Astrocyte (in vitro differentiated cells and primary cell): ENCODE results near the gene DNAAF1. TPM values are rescaled to one million over a fixed set of nuclear protein-coding genes. Genes with fewer than 3 reads are reported as not detected.

Source experiments
- DNase-seq: peaks from one replicate; pipeline ENCODE4 v3.0.0-alpha.2; 2010; ENCODE audit warnings: low read depth
- FAIRE-seq: peaks from 2 replicates; lab custom pipeline; 2011; peaks lifted over from hg19 to GRCh38; lab: Jason Lieb, UNC
- H2AFZ ChIP-seq: 2 replicates; pipeline ENCODE4 v1.6.0; 2012; ENCODE audit warnings: low read depth, low read length, inconsistent platforms
- H3K27ac ChIP-seq: 2 replicates; pipeline ENCODE4 v1.5.1; 2011; ENCODE audit warnings: low read depth, low read length, inconsistent platforms
- H3K27me3 ChIP-seq: 2 replicates; pipeline ENCODE4 v1.6.0; 2011; ENCODE audit warnings: low read length, inconsistent platforms; ENCODE audit not compliant: insufficient read depth
- H3K36me3 ChIP-seq: 2 replicates; pipeline ENCODE4 v1.5.1; 2011; ENCODE audit warnings: low read length, inconsistent platforms; ENCODE audit not compliant: insufficient read depth
- H3K4me1 ChIP-seq: 2 replicates; pipeline ENCODE4 v1.5.1; 2011; ENCODE audit warnings: low read length, inconsistent platforms; ENCODE audit not compliant: insufficient read depth
- H3K4me2 ChIP-seq: 2 replicates; pipeline ENCODE4 v1.6.0; 2012; ENCODE audit warnings: low read length, inconsistent platforms
- H3K4me3 ChIP-seq: 2 replicates; pipeline ENCODE4 v1.5.1; 2011; ENCODE audit warnings: low read depth, mild to moderate bottlenecking, low read length, inconsistent platforms; ENCODE audit not compliant: insufficient read depth
- H3K79me2 ChIP-seq: 2 replicates; pipeline ENCODE4 v1.6.0; 2012; ENCODE audit warnings: mild to moderate bottlenecking, low read length, inconsistent platforms; ENCODE audit not compliant: insufficient read depth
- H3K9ac ChIP-seq: 2 replicates; pipeline ENCODE4 v1.6.0; 2012; ENCODE audit warnings: mild to moderate bottlenecking, low read length, inconsistent platforms
- H3K9me3 ChIP-seq: 2 replicates; pipeline ENCODE4 v1.5.1; 2012; ENCODE audit warnings: low read depth, mild to moderate bottlenecking, low read length, inconsistent platforms; ENCODE audit not compliant: insufficient read depth
- H4K20me1 ChIP-seq: 2 replicates; pipeline ENCODE4 v1.6.0; 2012; ENCODE audit warnings: low read length, inconsistent platforms; ENCODE audit not compliant: insufficient read depth
- H3K27ac Mint-ChIP-seq: one replicate; pipeline ENCODE4 v1.8.0; 2021; ENCODE audit warnings: mild to moderate bottlenecking, mixed read lengths; ENCODE audit not compliant: unreplicated experiment
- H3K27me3 Mint-ChIP-seq: one replicate; pipeline ENCODE4 v1.8.0; 2021; ENCODE audit warnings: low read depth, mixed read lengths; ENCODE audit not compliant: unreplicated experiment
- H3K36me3 Mint-ChIP-seq: one replicate; pipeline ENCODE4 v1.8.0; 2021; ENCODE audit warnings: low read depth, mixed read lengths; ENCODE audit not compliant: unreplicated experiment
- H3K4me1 Mint-ChIP-seq: one replicate; pipeline ENCODE4 v1.8.0; 2021; ENCODE audit warnings: low read depth, mixed read lengths; ENCODE audit not compliant: unreplicated experiment
- H3K4me3 Mint-ChIP-seq: one replicate; pipeline ENCODE4 v1.8.0; 2021; ENCODE audit warnings: mild to moderate bottlenecking, moderate library complexity, mixed read lengths; ENCODE audit not compliant: unreplicated experiment
- H3K9me3 Mint-ChIP-seq: one replicate; pipeline ENCODE4 v1.8.0; 2021; ENCODE audit warnings: mild to moderate bottlenecking, mixed read lengths; ENCODE audit not compliant: unreplicated experiment
- EZH2 ChIP-seq: IDR thresholded peaks from 2 replicates; pipeline ENCODE4 v1.6.1; 2012; ENCODE audit warnings: mild to moderate bottlenecking, low read length, inconsistent platforms; ENCODE audit not compliant: insufficient read depth
- total RNA-seq: library from RNA; stranded (reverse); gene quantifications from 2 replicates; pipeline ENCODE4 v1.2.1, GENCODE V29; 2021
- TF ChIP-seq, protein P1 (sequence below): IDR thresholded peaks from 2 replicates; pipeline ENCODE4 v1.5.1; 2011; ENCODE audit warnings: low read depth, mild to moderate bottlenecking, inconsistent platforms, low read length, moderate library complexity; ENCODE audit not compliant: insufficient read depth

The DNAAF1 gene
- total RNA-seq, 1 donor from 2014 or later, result 0.30 TPM

DNA sequence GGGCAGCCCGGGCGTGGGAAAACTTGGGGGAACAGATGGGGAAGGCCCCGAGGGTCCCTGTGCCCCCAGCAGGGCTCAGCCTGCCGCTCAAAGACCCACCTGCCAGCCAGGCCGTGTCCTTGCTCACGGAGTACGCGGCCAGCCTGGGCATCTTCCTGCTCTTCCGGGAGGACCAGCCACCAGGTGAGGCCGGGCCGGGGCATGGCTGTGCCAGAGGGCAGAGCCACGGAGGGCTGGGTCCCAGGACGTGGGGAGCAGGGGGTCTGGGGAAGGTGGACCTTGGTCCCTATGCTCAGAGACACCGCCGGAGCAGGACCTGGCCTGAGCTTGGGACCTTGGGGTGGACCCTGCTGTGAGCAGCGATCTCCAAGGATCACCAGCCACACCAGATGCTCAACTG, 46.4 kb downstream of the DNAAF1 start:
- H3K4me1 Mint-ChIP-seq, result no peaks in the 10 kb centered on the region
- Histone ChIP-seq H3K9me3 (no peaks in the 10 kb centered on the region), H3K36me3 (no peaks in the 10 kb centered on the region), H3K4me1 (no peaks in the 10 kb centered on the region), H3K27ac (no peak overlapping the region), H3K4me2 (no peak overlapping the region), H2AFZ (no peak overlapping the region), H3K9ac (no peak overlapping the region), H4K20me1 (no peaks in the 10 kb centered on the region), H3K79me2 (peaks cover 4% of the 10 kb centered on the region), H3K27me3 (no peaks in the 10 kb centered on the region), H3K4me3 (no peak overlapping the region)
- no peak for DNase-seq
- no peak overlapping the region for H3K4me3 Mint-ChIP-seq
- no peak overlapping the region for H3K27ac Mint-ChIP-seq
- H3K27me3 Mint-ChIP-seq, result peaks cover 7% of the 10 kb centered on the region
- TF ChIP-seq, protein P1, sequence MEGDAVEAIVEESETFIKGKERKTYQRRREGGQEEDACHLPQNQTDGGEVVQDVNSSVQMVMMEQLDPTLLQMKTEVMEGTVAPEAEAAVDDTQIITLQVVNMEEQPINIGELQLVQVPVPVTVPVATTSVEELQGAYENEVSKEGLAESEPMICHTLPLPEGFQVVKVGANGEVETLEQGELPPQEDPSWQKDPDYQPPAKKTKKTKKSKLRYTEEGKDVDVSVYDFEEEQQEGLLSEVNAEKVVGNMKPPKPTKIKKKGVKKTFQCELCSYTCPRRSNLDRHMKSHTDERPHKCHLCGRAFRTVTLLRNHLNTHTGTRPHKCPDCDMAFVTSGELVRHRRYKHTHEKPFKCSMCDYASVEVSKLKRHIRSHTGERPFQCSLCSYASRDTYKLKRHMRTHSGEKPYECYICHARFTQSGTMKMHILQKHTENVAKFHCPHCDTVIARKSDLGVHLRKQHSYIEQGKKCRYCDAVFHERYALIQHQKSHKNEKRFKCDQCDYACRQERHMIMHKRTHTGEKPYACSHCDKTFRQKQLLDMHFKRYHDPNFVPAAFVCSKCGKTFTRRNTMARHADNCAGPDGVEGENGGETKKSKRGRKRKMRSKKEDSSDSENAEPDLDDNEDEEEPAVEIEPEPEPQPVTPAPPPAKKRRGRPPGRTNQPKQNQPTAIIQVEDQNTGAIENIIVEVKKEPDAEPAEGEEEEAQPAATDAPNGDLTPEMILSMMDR, result no peak
- no peak for TF ChIP-seq EZH2
- no peaks in the 10 kb centered on the region for H3K36me3 Mint-ChIP-seq
- no peaks in the 10 kb centered on the region for H3K9me3 Mint-ChIP-seq
- FAIRE-seq, result no peak

DNA sequence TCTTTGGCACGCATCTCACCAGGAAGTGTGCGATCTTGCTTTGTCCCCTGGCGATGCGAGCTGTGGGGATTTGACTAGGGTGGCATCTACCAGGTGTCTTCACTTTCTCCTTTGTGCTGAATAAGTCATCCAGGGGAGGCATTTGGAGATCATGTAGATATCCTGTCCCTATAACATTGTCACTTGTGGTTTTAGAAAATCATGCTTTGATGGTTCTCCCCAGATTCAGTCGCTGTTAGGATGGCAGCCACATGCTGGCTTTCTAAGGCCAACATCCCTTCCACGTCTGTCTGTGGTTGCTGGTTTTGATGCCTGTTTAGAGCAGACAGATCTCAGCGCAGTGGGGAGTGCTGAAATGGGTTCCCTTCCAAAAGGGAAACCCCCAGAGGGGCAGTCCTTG, 48.4 kb downstream of the DNAAF1 start:
- no peaks in the 10 kb centered on the region for H3K79me2 ChIP-seq
- H3K27ac ChIP-seq, result no peak overlapping the region
- no peak overlapping the region for H3K9ac ChIP-seq
- H3K4me3 ChIP-seq, result no peak overlapping the region
- Mint-ChIP-seq H3K9me3 (no peaks in the 10 kb centered on the region), H3K4me3 (no peak overlapping the region), H3K27me3 (peaks cover 13% of the 10 kb centered on the region), H3K36me3 (no peaks in the 10 kb centered on the region), H3K27ac (no peak overlapping the region), H3K4me1 (no peaks in the 10 kb centered on the region)
- H3K36me3 ChIP-seq, result no peaks in the 10 kb centered on the region
- H4K20me1 ChIP-seq, result no peaks in the 10 kb centered on the region
- DNase-seq (no peak), FAIRE-seq (no peak)
- H3K27me3 ChIP-seq, result no peaks in the 10 kb centered on the region
- H3K9me3 ChIP-seq, result no peaks in the 10 kb centered on the region
- TF ChIP-seq, protein P1, result no peak
- no peak for TF ChIP-seq EZH2
- H3K4me2 ChIP-seq, result no peak overlapping the region
- peaks cover under 1% of the 10 kb centered on the region for H3K4me1 ChIP-seq
- no peak overlapping the region for H2AFZ ChIP-seq

DNA sequence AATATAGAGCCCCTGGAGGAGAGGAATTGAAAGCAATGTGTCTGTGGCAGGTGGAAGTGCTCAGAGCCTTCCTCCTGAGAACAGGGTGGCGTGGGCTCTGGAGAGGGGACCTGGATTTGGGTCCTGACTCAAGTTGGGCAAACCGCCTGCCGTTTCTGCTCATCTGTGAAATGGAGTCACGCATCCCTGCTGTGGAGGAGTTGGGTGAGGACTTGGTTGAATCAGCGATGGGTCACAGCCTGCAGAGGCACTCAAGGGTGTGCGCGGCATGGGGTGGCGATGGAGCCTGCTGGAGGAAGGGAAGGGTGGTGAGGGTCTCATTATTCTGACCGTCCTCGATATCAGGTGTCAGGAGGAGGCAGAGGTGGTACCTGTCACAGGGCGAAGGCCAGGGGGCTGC, 48.9 kb downstream of the DNAAF1 start:
- no peaks in the 10 kb centered on the region for H3K79me2 ChIP-seq
- no peaks in the 10 kb centered on the region for H3K9me3 ChIP-seq
- H3K4me1 Mint-ChIP-seq, result no peaks in the 10 kb centered on the region
- H3K4me3 ChIP-seq, result no peak overlapping the region
- H3K36me3 ChIP-seq, result no peaks in the 10 kb centered on the region
- H3K4me1 ChIP-seq, result peaks cover 4% of the 10 kb centered on the region
- no peak overlapping the region for H2AFZ ChIP-seq
- no peak for TF ChIP-seq EZH2
- TF ChIP-seq, protein P1, result no peak
- H3K27ac Mint-ChIP-seq, result no peak overlapping the region
- DNase-seq (no peak), FAIRE-seq (no peak)
- no peaks in the 10 kb centered on the region for H3K9me3 Mint-ChIP-seq
- no peak overlapping the region for H3K27ac ChIP-seq
- H3K27me3 Mint-ChIP-seq, result peaks cover 15% of the 10 kb centered on the region
- H4K20me1 ChIP-seq, result no peaks in the 10 kb centered on the region
- no peak overlapping the region for H3K4me2 ChIP-seq
- H3K9ac ChIP-seq, result no peak overlapping the region
- no peaks in the 10 kb centered on the region for H3K27me3 ChIP-seq
- no peak overlapping the region for H3K4me3 Mint-ChIP-seq
- no peaks in the 10 kb centered on the region for H3K36me3 Mint-ChIP-seq
